HPDE6-E6E7 (cell line): Measurements from ENCODE around the gene KRTAP22-1.

Experiments
- DNase-seq: peaks from one replicate; pipeline ENCODE4 v3.0.0; 2011; ENCODE audit warnings: missing footprints; ENCODE audit errors: extremely low spot score

The KRTAP22-1 gene

DNA sequence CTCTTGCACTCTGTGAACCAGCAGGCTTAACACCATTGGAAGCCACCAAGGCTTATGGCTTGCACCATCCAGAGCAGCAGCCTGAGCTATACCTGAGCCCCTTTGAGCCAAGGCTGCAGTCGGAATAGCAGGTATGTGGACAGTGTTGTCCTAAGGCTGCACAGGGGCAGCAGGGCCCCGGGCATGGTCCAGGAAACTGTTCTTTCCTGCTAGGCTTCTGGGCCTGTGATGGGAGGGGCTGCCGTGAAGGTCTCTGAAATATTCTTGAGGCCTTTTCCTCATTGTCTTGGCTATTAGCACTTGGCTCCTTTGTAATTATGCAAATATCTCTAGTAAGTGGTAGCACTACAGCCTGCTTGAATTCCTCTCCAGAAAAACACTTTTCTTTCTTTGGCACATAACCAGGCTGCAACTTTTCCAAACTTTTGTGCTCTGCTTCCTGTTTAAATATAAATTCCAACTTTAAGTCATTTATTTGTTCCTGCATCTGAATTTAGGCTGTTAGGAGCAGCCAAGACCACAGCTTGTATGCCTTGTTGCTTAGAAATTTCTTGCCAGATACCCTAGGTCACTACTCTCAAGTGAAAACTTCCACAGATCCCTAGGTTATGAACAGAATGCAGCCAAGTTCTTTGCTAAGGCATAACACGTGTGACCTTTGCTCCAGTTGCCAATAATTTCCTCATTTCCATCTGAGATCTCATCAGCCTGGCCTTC lies 24.7 kb downstream of the KRTAP22-1 start:
- no peak for DNase-seq

DNA sequence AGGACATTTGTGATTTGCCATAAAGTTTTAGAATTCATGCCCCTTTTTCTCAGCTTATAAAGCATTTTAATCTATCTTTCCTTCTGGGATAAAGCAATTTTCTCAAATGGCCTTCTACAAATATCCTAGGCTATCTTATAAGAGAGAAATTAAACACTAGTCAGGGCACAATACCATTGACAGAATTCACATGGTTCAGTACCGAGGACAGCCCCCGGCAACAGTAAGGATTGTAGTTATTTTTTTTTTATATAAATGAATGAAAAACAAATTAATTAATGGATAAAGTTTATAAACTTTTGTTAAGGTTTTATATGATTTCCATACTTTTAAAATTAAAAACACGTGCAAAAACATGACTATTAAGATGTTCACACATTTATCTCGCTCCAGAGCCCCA lies 27.2 kb downstream of the KRTAP22-1 start:
- DNase-seq: no peak

- no peak for DNase-seq
Measured at GRCh38 chr21:30629200-30629599, 28.3 kb downstream of the KRTAP22-1 start.

DNA sequence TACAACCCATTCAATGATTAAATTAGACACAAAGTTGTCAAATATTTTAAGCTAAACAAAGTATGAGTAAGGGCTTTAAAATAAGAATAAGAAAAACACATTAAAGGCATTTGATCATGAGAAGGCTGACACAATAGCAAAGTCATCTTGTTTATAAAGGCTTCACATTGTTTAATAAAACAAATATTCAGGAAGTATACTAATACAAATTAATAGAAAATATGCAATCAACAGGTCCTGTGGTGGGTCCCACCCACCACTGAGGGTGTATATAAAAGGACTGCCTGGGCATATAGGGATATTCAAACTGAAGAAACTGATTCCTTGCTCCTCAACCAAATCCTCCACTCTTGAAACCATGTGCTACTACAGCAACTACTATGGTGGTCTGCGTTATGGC lies 34.0 kb downstream of the KRTAP22-1 start, which contains the start of gene KRTAP20-2:
TSS of gene KRTAP20-2 (plus strand) at position 301 of the 400 bp plus-strand sequence. CDS start at position 359, 58 bp downstream.
- DNase-seq: no peak

DNA sequence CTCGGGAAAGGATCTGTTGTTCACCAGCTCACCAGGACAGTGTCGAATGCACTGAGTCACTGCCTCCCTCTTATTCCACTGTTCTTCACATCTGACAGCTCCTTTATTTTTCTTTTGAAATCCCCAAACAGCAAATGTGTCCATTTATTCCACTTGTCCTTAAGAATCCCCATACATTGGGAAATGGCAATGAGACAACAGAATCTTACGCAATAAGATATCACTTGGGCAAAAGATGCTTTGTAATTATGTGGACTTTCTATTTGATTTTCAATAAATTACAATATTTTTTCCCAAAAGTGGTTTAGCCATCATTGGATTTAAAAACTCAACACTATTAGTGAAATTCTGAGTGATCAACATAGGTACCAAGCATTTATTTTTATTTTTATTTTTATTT lies 37.8 kb downstream of the KRTAP22-1 start:
- no peak for DNase-seq

GRCh38 chr21:30642564-30642963 lies 41.7 kb downstream of the KRTAP22-1 start, which contains the start of gene KRTAP20-3:
Gene KRTAP20-3 (plus strand): TSS chr21:30642864.
- no peak for DNase-seq

DNA sequence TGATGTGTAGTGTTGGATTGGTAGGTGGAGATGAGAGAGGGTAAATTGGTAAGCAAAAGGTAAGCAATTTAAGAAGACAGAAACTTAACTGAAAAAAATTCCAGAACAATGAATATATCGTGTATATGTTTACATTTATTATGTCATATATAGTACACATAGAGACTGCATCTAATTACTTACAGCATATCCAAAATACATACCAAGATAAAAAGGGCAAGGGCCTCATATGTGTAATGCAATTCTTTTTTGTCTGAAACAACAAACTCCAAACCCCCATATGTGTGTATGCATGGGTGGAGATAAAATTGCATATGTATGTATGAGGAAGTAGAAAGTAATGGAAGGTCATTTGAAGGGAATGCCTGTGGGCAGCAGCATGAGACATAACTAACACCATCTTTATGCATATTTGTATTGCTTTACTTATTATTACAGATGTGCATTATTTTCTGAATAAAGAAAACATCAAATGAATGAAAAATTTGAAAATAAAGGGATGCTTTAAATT lies 46.1 kb downstream of the KRTAP22-1 start:
- DNase-seq: no peak
